ENCODE measurements around the gene ANKRD13A.
"Not testable (repeated sequence)": the region's sequence is repeated elsewhere in the genome, so short reads cannot be mapped to it uniquely, and the experiment has no call there.

ANKRD13A gene

DNA sequence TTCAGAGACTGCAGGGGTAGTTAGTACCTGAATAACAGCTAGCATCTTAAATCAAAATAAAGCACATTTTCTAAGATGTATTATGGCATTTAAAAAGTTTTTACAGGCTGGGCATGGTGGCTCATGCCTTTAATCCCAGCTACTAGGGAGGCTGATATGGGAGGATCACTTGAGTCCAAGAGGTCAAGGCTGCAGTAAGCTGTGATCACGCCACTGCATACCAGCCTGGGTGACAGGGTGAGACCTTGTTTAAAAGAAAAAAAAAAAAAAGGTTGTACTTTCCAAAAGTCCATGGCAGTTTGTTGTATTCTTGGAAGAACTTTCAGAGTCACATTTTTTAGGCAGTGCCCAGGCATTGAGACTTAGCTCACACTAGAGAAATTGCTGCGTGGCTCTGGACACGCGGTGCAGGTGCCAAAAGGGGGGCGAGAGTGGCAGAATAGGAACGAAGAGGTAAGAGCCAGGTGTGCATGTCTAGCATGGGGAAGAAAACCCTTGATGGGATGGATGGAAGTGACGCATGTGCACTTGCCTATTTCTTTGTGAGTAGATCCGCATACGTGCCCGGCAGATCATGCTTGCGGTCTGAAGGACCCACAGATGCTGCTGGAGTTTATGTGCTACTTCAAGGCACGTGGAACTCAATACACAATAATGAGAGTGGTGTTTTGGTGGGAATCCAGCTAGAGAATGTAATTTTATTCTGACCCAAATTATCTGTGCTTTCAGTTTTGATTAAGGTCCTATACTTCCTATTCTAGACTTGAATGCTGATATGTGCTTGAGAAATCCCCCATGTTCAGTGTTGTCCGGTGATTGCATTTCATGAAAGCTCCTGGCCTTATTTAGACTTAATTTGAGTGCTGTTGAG lies 11.9 kb downstream of the ANKRD13A start:
- no peak for DNase-seq

DNA sequence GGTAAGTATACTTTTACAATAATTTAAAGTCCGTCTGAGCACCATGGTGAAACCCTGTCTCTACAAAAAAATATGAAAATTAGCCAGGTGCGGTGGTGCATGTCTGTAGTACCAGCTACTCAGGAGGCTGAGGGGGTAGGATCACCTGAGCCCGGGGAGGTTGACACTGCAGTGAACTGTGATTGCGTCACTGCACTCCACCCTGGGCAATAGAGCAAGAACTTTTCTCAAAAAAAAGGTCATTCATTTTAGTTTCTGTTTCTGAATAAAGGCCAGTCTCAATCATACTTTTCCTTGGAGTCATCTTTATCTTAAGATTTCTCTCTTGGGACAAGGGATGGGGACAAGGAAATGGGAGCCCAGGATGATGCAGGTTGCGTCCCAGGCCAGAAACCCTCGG lies 12.9 kb downstream of the ANKRD13A start:
- no peak for DNase-seq

DNA sequence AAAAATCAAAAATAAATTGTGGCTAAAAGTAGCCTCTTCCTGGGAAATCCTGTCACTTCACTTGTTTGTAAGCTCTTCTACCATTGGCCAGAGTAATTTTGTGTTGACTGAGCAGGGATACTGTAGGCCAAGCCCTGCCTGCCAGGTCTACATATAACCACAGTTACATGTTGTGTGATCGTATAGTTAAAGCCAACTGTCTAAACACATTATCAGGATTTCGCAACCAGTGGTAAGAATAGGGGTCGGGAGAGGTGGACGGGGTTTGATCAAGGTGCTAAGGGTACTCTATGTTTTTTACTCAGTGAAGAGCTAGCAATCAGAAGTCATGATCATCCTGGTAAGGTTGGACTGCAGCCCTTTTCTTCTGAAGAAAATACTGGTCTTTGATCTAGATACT lies 13.4 kb downstream of the ANKRD13A start:
- DNase-seq, result no peak

DNA sequence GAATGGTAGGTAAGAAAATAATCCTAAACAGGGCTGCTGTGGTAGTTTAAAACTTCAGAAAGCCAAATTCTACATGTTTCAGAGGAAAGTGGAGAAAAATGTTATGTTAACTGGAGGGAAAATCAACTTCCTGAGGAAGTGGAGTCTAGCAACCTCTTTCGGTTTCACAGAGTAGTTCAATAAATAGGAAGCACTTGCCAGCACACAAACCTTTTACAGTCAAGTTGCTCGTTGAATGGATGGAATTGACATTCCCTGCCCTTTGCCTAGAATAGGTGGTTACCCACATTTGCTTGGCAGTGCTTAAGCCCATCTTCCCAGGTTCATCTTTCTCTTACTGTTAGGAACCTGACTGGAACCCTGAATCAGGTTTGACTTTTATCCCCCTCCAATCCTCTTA lies 15.9 kb downstream of the ANKRD13A start:
- no peak for DNase-seq

DNA sequence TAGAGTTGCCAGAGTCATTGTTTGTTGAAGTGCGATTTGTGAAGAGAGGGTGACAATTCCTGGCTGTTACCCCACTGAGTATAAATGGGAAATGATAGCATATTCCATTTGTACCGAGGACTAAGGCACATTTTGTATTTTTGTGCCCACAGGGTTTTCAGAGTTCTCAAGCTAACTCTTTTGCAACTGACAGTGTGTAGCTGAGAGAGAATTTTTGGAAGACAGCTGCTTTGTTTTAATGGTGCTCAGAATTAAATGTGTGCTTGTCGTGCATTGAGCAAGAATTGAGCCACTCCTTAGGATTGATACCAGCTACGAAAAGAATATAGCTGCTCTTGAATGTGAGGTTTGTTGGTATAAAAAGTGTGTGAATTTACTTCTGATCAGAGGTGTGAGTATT lies 21.7 kb downstream of the ANKRD13A start:
- no peak for DNase-seq

DNA sequence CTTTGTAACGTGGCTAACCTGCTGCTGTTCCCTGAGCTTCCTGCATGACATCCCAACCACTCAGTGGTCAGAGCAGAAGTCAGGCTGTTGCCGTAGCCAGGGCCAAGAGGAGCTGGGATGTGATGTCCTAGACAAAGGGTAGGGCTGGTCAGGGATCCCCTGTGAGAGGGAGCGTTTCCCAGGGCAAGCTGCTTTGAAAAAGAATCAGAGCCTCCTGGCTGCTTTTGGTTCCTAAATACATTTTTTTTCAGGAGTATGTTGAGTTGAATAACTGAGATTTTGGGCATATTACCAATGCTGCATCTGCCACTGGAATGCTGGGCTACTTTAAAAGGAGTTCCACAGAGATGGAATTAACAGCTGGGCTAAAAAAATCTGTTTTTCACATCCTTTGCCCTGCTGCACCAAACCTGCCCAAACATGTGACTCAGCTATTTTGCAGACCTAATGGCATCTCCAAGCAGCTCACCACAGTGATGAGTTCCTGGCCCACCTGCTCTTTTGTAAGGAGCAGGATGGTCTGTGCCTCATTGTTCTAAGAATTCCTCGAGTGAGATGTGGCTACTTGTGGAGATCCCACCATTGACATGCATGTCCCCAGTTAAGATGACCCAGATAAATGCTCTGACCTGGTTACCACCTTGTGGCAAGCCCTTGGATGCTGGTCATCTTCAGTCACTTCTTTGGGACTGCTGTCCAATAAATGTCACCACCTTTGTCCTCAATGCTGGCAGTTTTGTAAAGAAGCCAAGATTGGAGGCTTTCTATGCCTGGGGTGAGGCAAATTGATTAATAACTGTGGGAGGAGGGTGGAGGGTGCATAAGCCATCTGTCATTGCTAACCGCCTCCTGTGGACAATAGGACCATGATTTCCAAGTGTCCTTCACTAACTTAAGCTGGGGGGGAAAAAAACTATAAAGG lies 24.1 kb downstream of the ANKRD13A start:
- no peak for DNase-seq

DNA sequence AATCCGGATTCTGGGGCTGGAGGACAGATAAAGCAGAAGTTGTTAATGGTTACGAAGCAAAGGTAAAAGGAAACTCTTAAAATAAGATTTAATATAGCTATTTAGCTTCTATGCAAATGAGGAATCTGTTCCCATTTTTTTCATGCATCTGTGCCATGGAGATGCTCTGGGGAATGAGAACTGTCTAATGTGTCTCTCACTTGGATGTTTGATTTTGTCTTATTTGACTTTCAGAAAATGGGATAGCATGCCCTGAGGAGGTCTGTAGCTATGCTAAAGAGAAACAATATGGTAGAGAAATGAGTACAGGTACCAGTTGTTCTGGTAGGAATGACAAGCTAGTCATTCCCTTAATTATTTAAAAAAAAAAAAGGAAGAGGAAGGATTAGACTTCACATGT lies 24.8 kb downstream of the ANKRD13A start:
- DNase-seq, result no peak

DNA sequence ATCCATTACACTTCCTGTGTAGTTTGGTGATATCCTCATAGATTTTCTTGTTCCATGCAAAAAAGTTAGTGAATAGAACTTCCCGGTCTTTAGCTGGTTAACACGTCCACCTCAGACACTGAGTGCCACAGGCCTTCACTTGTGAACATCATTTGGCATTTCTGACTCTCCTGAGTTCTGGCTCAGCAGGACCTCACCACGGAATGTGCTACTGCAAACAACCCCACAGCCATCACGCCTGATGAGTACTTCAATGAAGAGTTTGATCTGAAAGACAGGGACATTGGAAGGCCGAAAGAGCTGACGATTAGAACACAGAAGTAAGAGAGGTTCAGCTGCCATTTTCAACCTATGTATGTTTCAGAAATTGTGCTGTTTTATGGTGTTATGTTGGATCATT lies 29.1 kb downstream of the ANKRD13A start:
- DNase-seq, result no peak

DNA sequence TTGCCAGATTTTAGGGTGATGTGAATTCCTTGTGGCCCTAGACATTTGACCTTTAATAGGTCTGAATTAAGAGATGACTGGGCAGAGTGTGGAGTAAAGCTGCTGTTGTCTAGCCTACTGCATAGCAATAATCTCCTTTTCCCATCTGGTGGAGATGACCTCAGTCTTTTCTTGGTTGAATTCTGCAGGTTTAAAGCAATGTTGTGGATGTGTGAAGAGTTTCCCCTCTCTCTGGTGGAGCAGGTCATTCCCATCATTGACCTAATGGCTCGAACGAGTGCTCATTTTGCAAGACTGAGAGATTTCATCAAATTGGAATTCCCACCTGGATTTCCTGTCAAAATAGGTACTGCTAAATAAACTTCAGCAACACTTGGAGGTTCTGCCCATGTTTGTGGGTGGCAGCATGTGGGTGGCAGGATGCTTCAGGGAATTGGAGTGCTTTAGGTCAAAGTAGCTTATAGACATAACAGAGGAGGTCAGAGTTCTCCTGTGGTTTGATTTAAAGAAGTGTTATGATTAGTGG lies 30.1 kb downstream of the ANKRD13A start:
- no peak for DNase-seq

DNA sequence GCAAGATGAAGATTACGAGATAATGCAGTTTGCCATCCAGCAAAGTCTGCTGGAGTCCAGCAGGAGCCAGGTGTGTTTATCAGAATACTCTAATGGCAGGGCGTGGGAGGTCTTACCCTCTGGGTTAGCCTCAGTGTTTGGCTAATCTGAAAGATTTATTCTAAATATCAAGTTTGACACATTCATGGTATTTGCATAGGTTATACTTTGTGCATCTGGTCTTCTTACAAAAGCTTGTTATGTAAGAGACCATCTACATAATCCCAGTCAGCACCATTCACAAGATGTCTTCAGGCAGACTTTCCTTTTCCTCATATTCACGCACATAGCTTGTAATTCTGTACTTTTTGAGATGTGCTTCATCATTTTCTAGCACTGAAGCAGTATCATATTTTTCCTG lies 34.7 kb downstream of the ANKRD13A start:
- DNase-seq, result no peak

DNA sequence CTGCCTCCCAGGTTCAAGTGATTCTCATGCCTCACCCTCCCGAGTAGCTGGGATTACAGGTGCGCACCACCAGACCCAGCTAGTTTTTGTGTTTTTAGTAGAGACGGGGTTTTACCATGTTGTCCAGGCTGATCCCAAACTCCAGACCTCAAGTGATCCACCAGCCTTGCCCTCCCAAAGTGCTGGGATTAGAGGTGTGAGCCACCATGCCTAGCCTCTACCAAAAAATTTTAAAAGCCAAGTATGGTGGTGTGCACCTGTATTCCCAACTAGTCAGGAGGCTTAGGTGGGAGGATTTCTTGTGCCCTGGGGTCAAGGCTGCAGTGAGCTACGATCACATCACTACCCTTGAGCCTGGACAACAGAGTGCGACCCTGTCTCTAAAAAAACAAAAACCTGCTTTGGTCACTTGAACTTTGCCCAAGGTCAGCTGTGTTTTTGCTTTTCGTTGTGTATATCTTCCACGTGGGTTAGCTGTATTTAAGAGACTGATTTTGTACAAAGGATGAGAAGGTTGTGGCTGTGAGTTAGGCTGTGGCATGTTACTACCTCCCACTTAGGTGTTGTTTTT lies 36.4 kb downstream of the ANKRD13A start:
- DNase-seq, result no peak

DNA sequence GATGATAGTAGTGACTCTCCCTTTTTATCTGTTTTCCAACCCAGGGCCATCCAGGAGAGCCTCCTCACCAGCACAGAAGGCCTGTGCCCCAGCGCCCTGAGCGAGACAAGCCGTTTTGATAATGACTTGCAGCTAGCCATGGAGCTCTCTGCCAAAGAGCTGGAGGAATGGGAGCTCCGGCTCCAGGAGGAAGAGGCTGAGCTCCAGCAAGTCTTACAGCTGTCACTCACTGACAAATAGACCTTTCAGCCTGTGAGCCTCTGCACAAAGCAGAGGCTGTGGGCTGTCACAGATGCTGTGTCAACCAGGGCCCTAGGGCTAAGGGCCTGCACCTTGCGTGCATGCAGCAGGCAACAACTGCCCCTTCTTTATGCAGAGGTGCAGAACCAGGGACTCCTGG lies 38.1 kb downstream of the ANKRD13A start:
- no peak for DNase-seq

DNA sequence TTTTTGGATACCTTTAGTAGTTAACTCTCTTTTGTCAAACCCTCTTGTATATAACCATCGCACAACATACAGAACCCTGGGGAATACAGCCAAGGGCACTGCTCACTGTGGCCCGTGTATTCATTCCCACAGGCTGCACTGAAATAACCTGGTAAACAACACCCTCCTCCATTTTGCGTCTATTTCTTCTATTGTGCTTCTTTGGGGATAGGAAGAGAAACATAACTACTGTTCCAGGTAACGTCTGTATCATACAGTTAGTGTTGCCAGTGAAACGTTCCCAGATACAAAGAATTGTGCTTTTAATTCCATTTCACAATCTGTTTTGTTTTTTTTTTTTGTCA lies 39.5 kb downstream of the ANKRD13A start:
- DNase-seq, result no peak

DNA sequence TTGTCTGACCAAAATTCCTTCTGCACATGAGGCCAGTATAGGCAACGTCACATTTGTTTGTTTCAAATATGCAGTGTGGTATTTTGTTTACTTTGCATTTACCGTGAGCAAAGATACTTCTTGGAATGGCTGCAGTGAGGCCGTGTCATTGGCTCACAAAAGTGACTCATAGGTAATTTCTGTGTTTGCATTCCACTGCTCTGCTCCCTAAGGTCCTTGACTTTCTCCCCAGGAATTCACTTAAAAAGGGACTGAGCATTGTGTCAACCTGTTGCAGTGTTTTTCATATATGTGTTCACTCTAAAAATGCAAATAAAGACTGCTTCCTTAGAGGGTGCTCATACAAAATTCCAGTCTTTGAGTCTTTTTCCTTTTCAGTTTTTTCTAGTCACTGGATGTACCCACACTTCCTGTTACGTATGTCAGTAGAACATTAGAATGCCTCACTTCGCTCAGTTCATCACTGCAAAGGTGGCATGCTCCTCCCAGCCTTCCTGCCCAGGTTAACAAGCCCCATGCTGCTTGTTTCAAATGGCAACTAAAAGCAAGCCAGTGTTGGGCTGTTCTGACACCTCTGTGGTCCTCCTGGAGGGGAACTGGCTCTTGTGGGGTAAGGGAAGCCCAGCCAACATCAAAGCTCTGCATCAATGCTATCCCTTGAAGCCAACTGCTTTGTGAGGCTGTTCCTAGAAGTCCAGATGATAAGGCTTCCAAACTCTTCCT lies 40.0 kb downstream of the ANKRD13A start:
- peak; percentile 35 for DNase-seq

DNA sequence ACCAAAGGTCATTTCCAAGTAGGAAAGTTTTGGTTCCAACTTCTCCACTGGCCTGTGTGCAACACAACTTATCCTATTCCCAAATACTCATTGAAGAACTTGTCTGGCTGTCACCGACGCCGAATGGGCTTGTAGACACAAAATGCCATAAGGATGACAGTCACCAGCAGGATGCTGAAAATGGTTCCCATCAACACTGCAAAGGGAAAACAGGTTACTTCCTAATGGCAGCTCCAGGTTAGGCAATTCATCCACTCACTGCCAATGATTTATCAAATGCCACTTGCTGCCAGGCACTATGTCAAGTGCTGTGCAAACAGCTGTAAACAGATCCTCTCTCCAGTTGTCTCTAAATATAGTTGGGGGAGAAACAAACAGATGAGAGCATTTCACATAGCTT lies 43.0 kb downstream of the ANKRD13A start:
- no peak for DNase-seq

DNA sequence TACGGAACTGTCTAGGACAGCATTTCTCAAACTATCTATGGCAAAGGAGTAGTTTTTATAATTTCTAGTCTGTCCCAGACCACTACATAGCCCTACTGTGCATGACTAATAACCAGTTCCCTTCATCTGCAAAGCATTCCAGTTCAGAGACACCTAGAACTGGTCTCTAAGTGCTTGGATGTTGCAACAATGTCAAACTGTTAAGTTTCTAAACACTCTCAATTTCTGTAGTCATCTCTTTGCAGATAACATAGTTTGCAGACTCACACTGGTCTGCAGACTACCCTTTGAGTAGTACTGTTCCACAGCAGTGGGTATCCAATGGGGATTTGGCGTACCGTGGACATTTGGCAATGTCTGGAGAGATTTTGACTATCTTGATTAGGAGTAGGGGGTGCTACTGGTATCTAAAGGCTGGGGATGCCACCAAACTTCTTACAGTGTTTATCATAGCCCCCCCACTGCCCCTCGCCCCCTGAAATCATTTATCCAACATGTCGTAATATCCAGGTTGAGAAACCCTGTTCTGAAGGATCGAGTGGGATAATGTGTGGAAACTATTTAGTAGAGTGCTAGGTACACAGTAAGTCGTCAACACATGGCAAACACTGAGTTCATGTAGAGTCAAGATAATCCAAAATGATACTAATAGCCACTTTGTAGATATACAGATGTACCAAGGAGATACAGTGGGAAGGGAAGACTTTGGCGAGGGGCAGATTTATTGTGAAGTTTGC lies 47.4 kb downstream of the ANKRD13A start:
- no peak for DNase-seq

DNA sequence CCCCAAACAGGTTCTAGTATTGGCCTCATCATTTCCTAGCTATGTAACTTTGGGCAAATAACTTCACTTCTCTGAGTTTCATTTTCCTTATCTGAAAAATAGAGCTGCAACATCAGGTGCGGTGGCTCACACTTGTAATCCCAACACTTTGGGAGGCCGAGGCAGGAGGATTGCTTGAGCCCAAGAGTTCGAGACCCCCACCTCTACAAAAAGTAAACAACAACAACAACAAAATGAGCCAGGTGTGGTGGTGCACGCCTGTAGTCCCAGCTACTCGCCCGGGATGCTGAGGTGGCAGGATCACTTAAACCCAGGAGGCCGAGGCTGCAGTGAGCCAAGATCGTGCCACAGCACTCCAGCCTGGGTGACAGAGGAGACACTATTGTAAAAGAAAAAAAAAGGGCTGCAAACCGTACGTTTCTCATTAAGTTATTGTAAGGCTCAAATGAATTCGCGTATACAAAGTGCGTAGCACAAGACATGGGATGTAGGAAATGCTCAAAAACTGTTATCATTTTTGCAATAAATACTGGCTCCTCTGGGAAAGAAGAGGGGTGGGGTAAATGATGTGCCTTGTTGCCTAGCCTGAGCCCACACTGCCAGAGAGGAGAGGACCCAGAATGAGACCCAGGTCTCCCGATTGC lies 48.2 kb downstream of the ANKRD13A start:
- DNase-seq, result no peak

DNA sequence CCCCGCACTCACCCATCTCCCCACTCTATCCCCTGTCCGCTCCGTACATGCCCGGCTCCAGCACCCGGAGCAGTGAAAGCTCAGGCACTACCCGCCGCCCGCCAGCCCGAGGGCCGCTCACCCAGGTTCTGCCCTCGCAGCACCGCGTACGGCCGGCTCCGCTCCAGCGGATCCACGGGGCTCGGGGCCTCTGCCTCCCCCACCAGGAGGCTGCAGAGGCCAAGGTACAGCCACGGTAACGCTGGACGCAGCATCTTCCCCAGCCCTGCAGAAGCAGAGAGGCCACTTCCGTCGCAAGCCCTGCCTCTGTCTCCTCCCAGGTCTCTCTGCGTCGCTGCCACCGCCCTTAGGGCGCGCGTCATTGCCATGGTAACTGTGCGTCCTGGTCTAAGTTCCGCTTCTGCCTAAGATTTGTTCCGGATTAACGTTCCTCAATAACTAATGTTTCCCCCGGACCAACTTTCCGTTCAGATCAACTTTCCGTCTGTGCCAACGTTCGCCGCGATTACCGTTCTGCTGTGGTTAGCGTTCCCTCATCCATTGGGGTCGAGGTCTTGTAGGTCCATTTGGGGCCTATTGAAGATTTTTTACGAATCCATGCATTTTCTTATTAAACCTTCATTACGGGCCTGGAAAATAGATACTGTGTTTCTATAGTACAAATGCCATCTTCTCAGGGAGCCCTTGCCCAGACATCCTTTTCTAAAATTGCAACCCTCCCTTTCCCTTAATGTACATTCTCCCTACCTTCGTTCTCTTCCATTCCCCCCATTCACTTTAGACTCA lies 49.2 kb downstream of the ANKRD13A start, which contains the start of gene C12orf76:
Gene C12orf76, minus strand, starts transcription at position 281 of the 786 bp plus-strand sequence. Its CDS starts 27 bp downstream, at position 254.
- peak; percentile 94 for DNase-seq

DNA sequence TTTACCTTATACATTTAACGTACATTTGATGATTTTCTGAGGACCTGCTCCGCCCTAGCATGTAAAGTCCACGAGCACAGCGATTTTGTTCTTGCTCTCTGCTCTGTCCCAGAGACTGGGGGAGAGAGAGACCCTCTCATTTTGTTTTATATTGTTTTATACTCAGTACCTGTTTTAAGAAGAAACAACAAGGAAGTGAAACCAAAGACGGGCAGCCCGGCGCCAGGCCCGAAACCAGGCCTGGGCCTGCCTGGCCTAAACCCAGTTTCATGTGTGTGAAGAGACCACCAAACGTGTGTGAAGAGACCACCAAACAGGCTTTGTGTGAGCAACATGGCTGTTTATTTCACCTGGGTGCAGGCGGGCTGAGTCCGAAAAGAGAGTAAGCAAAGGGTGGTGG lies 49.8 kb downstream of the ANKRD13A start:
- DNase-seq, result not testable (repeated sequence)

DNA sequence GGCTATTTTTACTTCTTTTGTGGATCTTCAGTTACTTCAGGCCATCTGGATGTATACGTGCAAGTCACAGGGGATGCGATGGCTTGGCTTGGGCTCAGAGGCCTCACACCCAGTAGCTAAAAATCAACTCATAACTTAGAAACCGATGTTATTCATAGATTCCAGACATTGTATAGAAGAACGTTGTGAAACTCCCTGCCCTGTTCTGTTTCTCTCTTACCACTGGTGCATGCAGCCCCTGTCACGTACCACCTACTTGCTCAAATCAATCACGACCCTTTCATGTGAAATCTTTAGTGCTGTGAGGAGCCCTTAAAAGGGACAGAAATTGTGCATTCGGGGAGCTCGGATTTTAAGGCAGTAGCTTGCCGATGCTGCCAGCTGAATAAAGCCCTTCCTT lies 50.4 kb downstream of the ANKRD13A start:
- not testable (repeated sequence) for DNase-seq

DNA sequence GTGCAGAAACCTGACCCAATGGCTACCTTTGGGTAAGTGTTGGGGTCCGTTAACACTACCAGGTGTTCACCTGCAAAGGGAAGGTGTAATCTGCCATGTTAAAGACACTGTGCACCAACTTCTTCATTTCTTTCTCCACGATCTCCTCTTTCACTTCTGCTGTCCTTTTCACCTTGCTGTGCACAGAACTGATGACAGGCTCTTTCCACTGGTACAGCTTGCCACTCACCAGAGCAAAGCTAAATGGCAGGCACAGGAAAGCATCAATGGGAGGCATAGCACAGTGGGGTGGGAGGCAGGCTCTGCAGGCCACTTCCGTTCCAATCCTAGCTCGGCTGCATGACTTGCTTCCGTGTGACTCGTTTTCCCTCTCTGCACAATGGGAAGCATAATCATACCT lies 51.7 kb downstream of the ANKRD13A start:
- no peak for DNase-seq
